NCI-H146 treated with DMSO at 0.1 percent for 48 hours (cell line): ENCODE data around the gene ADGRB2.

Experiments
- DNase-seq: peaks from one replicate; lab custom pipeline; 2025; ENCODE audit not compliant: unreplicated experiment; lab: John Stamatoyannopoulos, UW

ADGRB2 gene

DNA sequence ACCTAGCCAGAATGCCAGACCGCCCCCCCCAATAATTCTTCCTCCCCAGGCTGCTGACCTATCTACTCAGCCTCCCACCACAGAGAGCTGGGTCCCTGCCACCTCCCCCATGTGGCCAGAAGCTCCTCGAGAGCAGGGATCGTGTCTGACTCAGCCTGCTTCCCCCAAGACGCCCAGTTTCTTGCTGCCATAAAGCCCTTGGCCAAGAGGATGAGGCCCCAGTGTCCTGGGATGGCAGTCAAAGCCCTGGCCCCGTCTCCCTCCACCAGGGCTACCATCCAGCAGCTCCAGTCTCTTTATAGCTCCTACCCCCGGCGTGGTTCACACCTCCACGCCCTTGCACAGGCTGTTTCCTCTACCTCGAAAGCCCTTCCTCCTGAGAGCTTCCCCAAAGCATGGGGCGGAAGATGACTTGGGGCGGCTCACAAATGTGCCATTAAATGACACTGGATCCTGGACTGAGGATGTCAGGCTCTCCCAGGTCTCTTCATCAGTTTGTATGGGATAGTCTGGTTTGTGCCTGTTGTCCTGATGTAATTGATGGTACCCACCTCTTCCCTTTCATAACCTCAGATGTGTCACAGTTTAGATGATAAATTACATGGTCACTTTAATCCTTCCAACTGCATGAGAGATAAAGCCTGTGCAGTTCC is 13.2 kb downstream of the ADGRB2 start:
- DNase-seq = no peak

- DNase-seq = no peak
Observed at GRCh38 chr1:31749785-31750735, 14.1 kb downstream of the ADGRB2 start.

GRCh38 chr1:31748365-31748764 is 15.8 kb downstream of the ADGRB2 start:
- no peak for DNase-seq

GRCh38 chr1:31747304-31747703 is 16.8 kb downstream of the ADGRB2 start:
- no peak for DNase-seq

DNA sequence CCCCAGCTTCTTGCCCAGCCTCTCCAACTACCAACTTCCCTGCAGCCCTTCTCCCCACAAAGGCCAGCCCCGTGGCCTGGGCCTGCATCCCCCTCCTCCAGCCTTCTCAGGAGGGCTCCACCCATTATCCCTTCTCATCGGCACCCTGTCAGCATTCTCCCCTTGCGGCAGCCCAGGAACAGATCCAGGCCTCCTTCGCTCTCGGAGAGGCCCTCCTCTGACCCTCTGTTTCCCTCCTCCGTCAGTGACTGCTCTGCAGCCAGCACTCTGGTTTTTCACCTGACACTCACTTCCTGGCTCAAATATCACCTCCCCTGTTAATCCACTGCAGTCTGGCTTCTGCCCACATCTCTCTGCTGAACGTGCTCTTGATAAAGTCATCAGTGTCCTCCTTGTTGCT is 17.5 kb downstream of the ADGRB2 start:
- DNase-seq = no peak

GRCh38 chr1:31745946-31746670 is 18.0 kb downstream of the ADGRB2 start:
- DNase-seq = no peak

DNA sequence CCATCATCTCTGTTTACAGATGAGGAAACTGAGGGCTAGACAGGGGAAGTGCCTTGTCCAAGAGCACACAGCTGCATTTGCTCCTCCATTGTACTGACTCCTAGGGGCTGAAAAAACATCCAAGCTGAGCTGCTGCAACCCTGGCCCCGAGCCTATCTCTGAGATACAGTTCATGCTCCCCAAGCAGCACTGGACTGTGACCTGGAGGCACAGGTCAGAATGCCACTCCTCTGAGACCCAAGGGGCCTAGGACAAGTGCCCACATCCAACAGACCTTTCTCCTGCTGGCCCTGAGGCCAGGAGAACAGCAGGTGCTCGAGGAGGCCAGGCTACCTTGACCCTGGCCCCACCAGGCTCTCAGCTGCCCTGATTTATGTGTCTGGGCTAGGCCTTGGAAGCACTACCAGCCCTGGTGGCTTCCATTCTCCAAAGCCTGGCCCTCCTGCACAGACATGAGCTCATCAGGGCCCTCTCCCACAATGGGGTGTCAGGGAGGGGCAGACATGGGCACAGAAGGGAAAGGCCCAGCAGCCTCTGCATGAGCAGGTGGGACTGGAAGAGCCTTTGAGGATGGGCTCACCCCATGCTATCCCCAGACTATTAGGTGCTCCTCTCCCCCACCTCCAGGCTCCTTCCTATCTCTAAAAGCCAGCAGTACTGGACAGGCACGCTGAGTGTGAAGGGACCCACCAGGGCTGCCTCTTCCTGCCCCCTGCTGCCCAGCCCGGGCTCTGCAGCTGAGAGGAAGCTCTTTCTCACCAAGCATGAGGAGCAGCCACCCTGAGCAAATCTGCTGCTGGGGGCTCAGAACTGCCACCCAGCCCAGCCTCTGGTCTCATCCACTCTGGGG is 18.8 kb downstream of the ADGRB2 start:
- DNase-seq = no peak

DNA sequence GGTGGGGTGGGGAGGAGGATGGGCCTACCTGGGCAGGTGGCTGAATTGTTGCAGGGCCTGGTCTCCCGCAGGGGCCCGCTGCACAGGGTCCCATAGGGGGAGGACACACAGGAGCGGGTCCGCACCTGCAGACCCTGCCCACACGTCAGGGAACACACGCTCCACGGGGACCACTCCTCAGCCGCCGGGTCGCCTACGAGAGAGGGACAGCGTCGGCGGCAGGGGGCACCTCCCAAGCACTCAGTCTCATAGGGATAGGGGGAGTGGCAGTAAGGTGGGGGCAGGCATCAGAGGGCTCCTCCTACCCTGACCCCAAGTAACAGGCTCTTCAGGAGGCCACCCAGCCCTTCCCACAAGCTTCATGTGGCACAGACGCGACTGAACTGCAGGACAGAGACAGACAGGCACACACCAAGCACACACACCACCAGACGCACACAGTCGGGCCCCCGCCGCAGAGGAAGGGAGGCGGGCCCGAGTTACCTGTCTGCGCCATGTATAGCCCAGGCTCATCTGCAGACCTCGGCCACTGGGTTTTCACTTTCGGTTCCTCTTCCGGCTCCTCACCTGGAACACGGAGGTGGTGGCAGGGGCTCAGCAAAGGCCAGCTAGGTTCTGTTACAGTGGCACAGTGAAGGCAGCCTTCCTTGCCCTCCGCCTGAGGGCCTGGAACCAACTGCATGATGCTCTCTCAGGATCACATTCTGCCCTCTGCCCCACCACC is 19.8 kb downstream of the ADGRB2 start:
- no peak for DNase-seq

DNA sequence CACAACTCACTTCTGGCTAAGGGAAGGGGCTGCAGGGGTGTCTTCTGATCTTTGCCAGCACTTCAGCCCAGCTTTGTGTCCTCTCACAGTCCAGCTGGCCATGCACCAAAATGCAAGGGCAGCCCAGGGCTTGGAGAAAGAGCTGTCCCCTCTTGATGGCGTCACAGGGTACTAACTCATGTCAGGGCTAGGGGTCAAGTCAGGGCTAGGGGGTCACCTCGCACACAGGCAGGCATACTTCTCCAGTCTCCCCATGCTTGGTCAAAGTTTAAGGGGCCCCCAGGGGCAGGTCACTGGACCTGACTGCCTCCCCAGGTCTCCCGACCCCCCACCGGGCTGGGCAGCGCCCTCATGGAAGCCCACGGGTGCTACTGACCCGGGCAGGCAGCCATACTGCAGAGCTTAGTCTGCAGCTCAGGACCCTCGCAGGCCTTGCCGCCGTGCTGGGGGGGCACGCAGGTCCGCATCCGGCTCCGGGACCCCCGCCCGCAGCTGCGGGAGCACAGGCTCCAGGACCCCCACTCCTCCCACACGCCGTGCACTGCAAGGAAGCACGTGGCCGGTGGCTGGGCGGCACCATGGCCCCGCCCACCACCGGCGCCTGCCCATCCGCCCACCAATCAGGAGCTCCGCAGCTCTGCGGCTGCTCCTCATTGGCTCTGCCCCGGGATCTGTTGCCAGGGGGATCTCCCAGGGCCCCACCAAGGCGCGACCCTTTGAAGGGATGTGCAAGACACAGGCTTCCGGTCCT is 21.5 kb downstream of the ADGRB2 start:
- DNase-seq = no peak

DNA sequence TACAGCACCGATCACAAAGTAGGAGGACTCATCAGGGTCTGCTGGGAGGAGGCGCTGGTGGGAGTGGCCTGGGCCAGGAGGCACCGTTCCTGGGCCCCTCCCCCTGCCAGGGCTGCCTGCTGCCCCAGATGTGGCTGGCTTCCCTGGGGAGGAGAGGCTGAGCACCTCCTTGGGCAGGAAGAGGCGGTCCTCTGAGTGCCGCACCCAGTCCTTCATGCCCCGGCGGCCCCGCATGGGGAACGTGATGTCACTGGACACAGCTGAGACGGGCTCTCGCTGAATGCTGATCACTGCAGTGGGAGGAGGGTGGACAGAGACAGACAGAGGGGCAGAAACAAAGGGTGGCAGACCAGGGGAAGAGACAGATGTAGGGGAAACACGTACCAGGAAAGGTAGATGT is 24.8 kb downstream of the ADGRB2 start:
- DNase-seq = no peak

DNA sequence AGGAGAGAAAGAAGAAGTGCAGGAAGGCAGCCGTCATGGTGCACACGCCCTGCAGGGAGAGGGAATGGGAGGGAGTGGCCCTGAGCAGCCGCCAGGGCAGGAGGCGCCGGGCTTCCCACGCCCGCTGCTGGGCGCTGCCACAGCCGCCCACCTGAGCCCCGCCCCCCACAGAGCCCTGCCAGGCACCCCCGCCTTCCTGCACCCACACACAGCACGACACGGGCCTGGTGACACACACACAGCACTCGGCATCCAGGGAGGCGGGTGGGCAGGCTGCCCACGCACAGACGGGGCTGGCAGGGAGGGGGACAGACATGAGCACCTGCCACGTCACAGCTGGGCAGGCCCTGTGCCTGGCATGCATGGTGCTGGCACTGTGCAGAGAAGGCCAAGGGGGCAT is 27.5 kb downstream of the ADGRB2 start:
- DNase-seq = no peak

DNA sequence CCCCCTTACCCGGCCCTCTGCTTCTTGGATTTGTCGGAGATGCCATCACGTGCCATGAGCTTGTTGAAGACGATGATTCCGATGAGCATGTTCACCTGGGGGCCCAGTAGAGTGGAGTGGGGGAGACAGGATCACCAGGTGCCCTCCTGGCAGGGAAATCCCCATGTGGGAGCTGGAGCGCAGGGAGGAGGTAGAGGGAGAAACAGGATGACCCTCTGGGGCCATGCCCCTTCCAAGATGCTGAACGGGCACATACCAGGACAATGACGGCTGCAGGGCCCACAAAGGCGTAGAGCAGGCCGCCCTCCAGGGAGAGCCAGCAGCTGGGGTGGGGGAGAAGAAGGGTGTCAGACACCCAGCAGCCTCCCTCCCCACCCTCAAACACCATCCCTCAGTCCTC is 28.6 kb downstream of the ADGRB2 start:
- no peak for DNase-seq

DNA sequence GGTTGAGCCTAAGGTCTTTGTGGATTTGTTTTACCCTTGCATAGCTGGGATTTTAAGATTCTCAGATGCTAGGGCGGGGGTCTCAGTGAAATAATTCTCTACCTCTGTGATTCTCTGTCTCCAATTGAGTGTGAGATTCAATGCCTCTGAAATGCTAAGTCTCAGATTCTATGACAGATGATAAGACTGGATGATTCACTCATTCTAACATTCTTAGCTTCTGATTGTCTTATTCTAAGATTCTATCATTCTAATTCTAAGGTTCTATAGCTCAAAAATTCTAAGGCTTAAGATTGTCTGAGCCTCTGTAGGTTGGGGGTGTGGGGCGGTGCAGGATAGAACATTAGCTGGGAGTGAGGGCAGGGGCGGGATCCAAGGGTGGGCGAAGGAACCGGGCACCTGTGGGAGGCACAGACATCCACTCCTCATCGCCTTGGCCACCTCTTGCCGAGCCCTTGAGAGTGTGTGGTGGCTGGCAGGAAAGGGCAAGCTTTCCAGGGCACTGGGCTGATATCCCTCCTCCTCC is 29.5 kb downstream of the ADGRB2 start:
- no peak for DNase-seq

GRCh38 chr1:31733389-31734219 is 30.5 kb downstream of the ADGRB2 start:
- no peak for DNase-seq

GRCh38 chr1:31732751-31733289 is 31.3 kb downstream of the ADGRB2 start:
- no peak for DNase-seq

GRCh38 chr1:31732343-31732742 is 31.8 kb downstream of the ADGRB2 start:
- DNase-seq = no peak

DNA sequence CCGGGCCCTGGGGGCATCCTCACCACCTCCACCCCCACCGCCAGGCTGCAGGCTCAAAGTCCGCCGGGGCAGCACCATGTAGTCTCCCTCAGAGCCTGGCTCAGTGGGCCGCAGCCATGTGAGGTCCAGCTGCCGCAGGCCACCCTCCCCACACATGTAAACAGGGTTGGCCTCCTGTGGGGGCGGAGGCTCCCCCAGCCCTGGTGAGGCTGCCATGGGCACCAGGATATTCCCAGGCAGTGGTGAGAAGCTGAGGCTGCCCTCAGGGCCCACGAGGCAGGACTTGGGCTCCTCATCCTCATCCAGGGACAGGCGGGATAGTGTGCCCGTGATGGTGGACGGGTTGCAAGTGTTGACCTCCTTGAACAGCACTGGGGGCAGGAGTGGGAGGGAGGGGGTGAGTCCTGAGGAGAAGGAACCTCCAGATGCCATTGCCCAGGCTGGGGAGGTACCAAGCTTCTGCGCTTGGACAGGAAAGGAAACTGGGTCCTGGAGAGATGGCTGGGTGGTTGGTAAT is 33.0 kb downstream of the ADGRB2 start:
- no peak for DNase-seq
